A673 (cell line): ENCODE results near the gene KIF26B.

Experiments
- EZH2 ChIP-seq: fragments of 200-600 bp; sonication (generic); IDR thresholded peaks from 2 replicates; pipeline ENCODE4 v1.6.1; 2017; ENCODE audit warnings: borderline replicate concordance, low read depth, mild to moderate bottlenecking, mixed read lengths, antibody characterized with exemption, low read length; ENCODE audit not compliant: poor library complexity, severe bottlenecking
- TF ChIP-seq, protein P1 (sequence below): fragments of 300-800, 200-600 bp; sonication (generic); conservative IDR thresholded peaks from 2 replicates; pipeline ENCODE4 v1.5.1; 2017; ENCODE audit warnings: low read depth, mild to moderate bottlenecking, antibody characterized with exemption, low read length, moderate library complexity, mixed read lengths

- TF ChIP-seq, protein P1, sequence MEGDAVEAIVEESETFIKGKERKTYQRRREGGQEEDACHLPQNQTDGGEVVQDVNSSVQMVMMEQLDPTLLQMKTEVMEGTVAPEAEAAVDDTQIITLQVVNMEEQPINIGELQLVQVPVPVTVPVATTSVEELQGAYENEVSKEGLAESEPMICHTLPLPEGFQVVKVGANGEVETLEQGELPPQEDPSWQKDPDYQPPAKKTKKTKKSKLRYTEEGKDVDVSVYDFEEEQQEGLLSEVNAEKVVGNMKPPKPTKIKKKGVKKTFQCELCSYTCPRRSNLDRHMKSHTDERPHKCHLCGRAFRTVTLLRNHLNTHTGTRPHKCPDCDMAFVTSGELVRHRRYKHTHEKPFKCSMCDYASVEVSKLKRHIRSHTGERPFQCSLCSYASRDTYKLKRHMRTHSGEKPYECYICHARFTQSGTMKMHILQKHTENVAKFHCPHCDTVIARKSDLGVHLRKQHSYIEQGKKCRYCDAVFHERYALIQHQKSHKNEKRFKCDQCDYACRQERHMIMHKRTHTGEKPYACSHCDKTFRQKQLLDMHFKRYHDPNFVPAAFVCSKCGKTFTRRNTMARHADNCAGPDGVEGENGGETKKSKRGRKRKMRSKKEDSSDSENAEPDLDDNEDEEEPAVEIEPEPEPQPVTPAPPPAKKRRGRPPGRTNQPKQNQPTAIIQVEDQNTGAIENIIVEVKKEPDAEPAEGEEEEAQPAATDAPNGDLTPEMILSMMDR, result no peak
- TF ChIP-seq EZH2, result peak; percentile 31
These were observed 294.2 kb downstream of the KIF26B start for GRCh38 chr1:245448975-245449431.
